Measurements from ENCODE around the gene ELMO1. TPM values are rescaled to one million over a fixed set of nuclear protein-coding genes. Genes with fewer than 3 reads are reported as not detected.

The ELMO1 gene
- total and polyA plus RNA-seq, 2 donors from 2014 or later: 6.0 to 35.4 TPM

DNA sequence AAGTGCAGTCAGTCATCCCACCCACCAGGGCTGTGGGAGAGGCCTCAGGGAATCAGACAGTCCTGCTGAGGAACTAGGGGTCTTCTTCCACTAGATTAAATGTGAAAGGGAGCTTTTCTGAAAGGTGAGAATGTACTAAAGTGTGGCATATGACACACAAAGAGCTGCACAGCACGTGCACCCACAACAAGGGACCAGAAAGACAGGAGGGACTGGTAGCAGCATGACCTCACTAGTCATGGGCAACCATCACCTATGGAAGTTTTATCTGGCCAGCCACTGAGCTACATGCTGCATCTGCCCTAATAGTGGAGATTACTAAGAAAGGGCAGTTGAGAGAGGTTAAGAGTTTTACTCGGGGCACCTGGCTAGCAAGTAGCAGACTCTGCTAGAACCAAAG lies 519.9 kb downstream of the ELMO1 start:
- no peaks in the 10 kb centered on the region for H3K4me1 ChIP-seq (ENCODE audit: control insufficient read depth in 2 of 3, insufficient read depth in 2 of 3, low read depth in 1 of 3, low read length in 3 of 3)
- FAIRE-seq: no peak
- no peak overlapping the region for H3K9ac ChIP-seq (ENCODE audit: low read length in 3 of 3)
- no peak overlapping the region for H3K27ac ChIP-seq (ENCODE audit: low read depth in 2 of 2, low read length in 2 of 2)
- no peaks in the 10 kb centered on the region for H3K27me3 ChIP-seq (ENCODE audit: control insufficient read depth, insufficient read depth, low read length)
- H3K9me3 ChIP-seq (ENCODE audit: control insufficient read depth in 2 of 3, insufficient read depth in 1 of 3, low read length in 3 of 3): peaks cover 0 to 3% (median 0%) of the 10 kb centered on the region in 3 donors
- no peaks in the 10 kb centered on the region for H3K36me3 ChIP-seq (ENCODE audit: control insufficient read depth in 2 of 3, insufficient read depth in 3 of 3, low read length in 3 of 3)
- DNase-seq: no peak
- intact Hi-C loops (cut with DNase I): no loop called here
- H3K4me3 ChIP-seq (ENCODE audit: low read length in 3 of 3): no peak overlapping the region
- TF ChIP-seq, protein P1, sequence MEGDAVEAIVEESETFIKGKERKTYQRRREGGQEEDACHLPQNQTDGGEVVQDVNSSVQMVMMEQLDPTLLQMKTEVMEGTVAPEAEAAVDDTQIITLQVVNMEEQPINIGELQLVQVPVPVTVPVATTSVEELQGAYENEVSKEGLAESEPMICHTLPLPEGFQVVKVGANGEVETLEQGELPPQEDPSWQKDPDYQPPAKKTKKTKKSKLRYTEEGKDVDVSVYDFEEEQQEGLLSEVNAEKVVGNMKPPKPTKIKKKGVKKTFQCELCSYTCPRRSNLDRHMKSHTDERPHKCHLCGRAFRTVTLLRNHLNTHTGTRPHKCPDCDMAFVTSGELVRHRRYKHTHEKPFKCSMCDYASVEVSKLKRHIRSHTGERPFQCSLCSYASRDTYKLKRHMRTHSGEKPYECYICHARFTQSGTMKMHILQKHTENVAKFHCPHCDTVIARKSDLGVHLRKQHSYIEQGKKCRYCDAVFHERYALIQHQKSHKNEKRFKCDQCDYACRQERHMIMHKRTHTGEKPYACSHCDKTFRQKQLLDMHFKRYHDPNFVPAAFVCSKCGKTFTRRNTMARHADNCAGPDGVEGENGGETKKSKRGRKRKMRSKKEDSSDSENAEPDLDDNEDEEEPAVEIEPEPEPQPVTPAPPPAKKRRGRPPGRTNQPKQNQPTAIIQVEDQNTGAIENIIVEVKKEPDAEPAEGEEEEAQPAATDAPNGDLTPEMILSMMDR (IDR thresholded peaks at IDR 0.05; ENCODE audit: borderline replicate concordance, extremely low read depth, insufficient read depth): no peak

DNA sequence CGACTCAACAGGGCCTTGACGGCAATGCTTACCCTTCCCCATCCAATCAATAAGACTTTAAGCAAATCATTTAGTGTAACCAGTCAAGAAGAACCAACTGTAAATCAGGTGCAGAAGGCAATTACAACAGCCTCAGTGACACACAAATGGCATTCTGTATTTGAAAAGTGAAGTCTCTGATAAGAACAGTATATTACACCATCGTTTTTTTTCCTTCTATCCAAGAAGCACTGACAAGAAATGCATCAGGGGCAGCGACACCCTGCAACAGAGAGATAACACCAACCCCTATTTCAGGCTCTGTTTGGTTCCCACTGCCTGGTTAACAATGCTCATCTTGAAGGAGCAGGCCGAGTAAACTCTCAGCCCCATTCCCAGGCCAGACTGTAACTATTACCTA lies 520.4 kb downstream of the ELMO1 start:
- TF ChIP-seq, protein P1 (IDR thresholded peaks at IDR 0.05; ENCODE audit: borderline replicate concordance, extremely low read depth, insufficient read depth): no peak
- H3K9me3 ChIP-seq (ENCODE audit: control insufficient read depth in 2 of 3, insufficient read depth in 1 of 3, low read length in 3 of 3): peaks cover 0 to 3% (median 0%) of the 10 kb centered on the region in 3 donors
- no peaks in the 10 kb centered on the region for H3K36me3 ChIP-seq (ENCODE audit: control insufficient read depth in 2 of 3, insufficient read depth in 3 of 3, low read length in 3 of 3)
- intact Hi-C loops (cut with DNase I): no loop called here
- no peak overlapping the region for H3K9ac ChIP-seq (ENCODE audit: low read length in 3 of 3)
- no peak for DNase-seq
- no peak for FAIRE-seq
- H3K27me3 ChIP-seq (ENCODE audit: control insufficient read depth, insufficient read depth, low read length): no peaks in the 10 kb centered on the region
- H3K4me3 ChIP-seq (ENCODE audit: low read length in 3 of 3): no peak overlapping the region
- no peaks in the 10 kb centered on the region for H3K4me1 ChIP-seq (ENCODE audit: control insufficient read depth in 2 of 3, insufficient read depth in 2 of 3, low read depth in 1 of 3, low read length in 3 of 3)
- no peak overlapping the region for H3K27ac ChIP-seq (ENCODE audit: low read depth in 2 of 2, low read length in 2 of 2)

DNA sequence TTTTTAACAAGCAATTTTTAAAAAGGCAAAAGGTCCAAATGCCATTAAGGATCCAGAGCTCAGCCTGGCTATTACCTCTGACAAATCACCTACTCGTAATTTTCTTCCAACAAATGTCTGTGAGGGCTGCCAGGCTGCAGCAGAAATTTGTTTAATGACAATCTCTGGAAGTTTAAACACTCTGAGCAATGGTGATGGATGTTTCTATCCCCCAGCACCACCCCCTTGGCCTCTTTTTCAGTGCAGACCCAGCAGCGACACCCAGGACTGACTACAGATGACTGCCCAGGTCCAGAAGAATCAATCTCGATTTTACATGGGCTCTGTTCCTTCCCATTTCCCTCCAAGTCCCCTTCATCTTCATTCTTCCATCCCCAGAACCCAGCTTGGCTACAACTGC lies 523.0 kb downstream of the ELMO1 start:
- Histone ChIP-seq H3K9ac (ENCODE audit: low read length in 3 of 3) (no peak overlapping the region), H3K27ac (ENCODE audit: low read depth in 2 of 2, low read length in 2 of 2) (no peak overlapping the region), H3K4me3 (ENCODE audit: low read length in 3 of 3) (no peak overlapping the region), H3K27me3 (ENCODE audit: control insufficient read depth, insufficient read depth, low read length) (no peaks in the 10 kb centered on the region), H3K9me3 (ENCODE audit: control insufficient read depth in 2 of 3, insufficient read depth in 1 of 3, low read length in 3 of 3) (no peaks in the 10 kb centered on the region), H3K36me3 (ENCODE audit: control insufficient read depth in 2 of 3, insufficient read depth in 3 of 3, low read length in 3 of 3) (no peaks in the 10 kb centered on the region), H3K4me1 (ENCODE audit: control insufficient read depth in 2 of 3, insufficient read depth in 2 of 3, low read depth in 1 of 3, low read length in 3 of 3) (no peaks in the 10 kb centered on the region)
- no peak for FAIRE-seq
- intact Hi-C loops (cut with DNase I): no loop called here
- DNase-seq: no peak
- TF ChIP-seq, protein P1 (IDR thresholded peaks at IDR 0.05; ENCODE audit: borderline replicate concordance, extremely low read depth, insufficient read depth): no peak

DNA sequence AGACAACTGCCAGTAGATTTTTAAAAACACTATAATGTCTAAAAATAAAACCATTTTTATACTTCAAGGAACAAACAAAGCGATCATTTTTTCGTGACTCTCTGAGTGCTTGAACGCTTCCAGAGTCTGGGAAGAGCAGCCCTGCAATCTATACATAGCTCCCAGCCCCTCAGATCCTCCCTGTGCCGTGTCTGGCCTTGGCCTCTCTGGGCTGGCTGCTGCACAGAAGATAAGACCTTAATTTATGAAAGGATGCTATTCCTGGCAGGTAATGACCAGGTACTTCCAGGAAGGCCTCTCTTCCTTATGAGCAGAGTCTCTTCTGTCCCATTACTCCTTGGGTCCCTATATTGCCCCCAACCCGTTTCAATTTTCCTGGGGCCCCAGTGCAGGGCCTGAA lies 523.5 kb downstream of the ELMO1 start:
- Histone ChIP-seq H3K9ac (ENCODE audit: low read length in 3 of 3) (no peak overlapping the region), H3K4me1 (ENCODE audit: control insufficient read depth in 2 of 3, insufficient read depth in 2 of 3, low read depth in 1 of 3, low read length in 3 of 3) (no peaks in the 10 kb centered on the region), H3K27me3 (ENCODE audit: control insufficient read depth, insufficient read depth, low read length) (no peaks in the 10 kb centered on the region), H3K4me3 (ENCODE audit: low read length in 3 of 3) (no peak overlapping the region), H3K9me3 (ENCODE audit: control insufficient read depth in 2 of 3, insufficient read depth in 1 of 3, low read length in 3 of 3) (no peaks in the 10 kb centered on the region), H3K36me3 (ENCODE audit: control insufficient read depth in 2 of 3, insufficient read depth in 3 of 3, low read length in 3 of 3) (no peaks in the 10 kb centered on the region), H3K27ac (ENCODE audit: low read depth in 2 of 2, low read length in 2 of 2) (no peak overlapping the region)
- DNase-seq (no peak), FAIRE-seq (no peak)
- intact Hi-C loops (cut with DNase I): no loop called here
- TF ChIP-seq, protein P1 (IDR thresholded peaks at IDR 0.05; ENCODE audit: borderline replicate concordance, extremely low read depth, insufficient read depth): no peak

All from kidney (tissue), 14 donors.